Effector memory CD4-positive, alpha-beta T cell (primary cell): ENCODE data around the gene NFIB.

Source experiments
- DNase-seq, 3 donors: peaks; one replicate each; pipeline ENCODE4 v3.0.0-alpha.2; 2020
- H3K27ac ChIP-seq: 2 replicates; pipeline ENCODE4 v1.7.0; 2013; ENCODE audit warnings: mild to moderate bottlenecking, low read length, moderate library complexity; ENCODE audit not compliant: insufficient read depth, poor library complexity, severe bottlenecking
- H3K27me3 ChIP-seq: replicated peaks from 2 replicates; pipeline ENCODE4 v1.7.0; 2013; ENCODE audit warnings: mild to moderate bottlenecking, low read length; ENCODE audit not compliant: insufficient read depth, control insufficient read depth, poor library complexity, severe bottlenecking
- H3K36me3 ChIP-seq: 2 replicates; pipeline ENCODE4 v1.7.0; 2013; ENCODE audit warnings: mild to moderate bottlenecking, low read length, moderate library complexity; ENCODE audit not compliant: control insufficient read depth, insufficient read depth
- H3K4me1 ChIP-seq: 2 replicates; pipeline ENCODE4 v1.7.0; 2013; ENCODE audit warnings: low read length, mild to moderate bottlenecking; ENCODE audit not compliant: control insufficient read depth, insufficient read depth, poor library complexity, severe bottlenecking
- H3K4me3 ChIP-seq: 2 replicates; pipeline ENCODE4 v1.7.0; 2013; ENCODE audit warnings: low read length, low read depth, mild to moderate bottlenecking; ENCODE audit not compliant: insufficient read depth, poor library complexity, severe bottlenecking
- H3K9me3 ChIP-seq: 2 replicates; pipeline ENCODE4 v1.7.0; 2013; ENCODE audit warnings: mild to moderate bottlenecking, low read length, moderate library complexity; ENCODE audit not compliant: control insufficient read depth

The NFIB gene

GRCh38 chr9:14345354-14346230 lies 31.7 kb upstream of the NFIB start:
- H3K36me3 ChIP-seq, result no peaks in the 10 kb centered on the region
- H3K4me1 ChIP-seq, result no peaks in the 10 kb centered on the region
- no peak overlapping the region for H3K4me3 ChIP-seq
- H3K9me3 ChIP-seq, result no peaks in the 10 kb centered on the region
- DNase-seq, result no peak
- no peak overlapping the region for H3K27ac ChIP-seq
- peaks cover 39% of the 10 kb centered on the region for H3K27me3 ChIP-seq

GRCh38 chr9:14344941-14345353 lies 31.0 kb upstream of the NFIB start:
- Histone ChIP-seq H3K4me1 (no peaks in the 10 kb centered on the region), H3K36me3 (no peaks in the 10 kb centered on the region), H3K4me3 (no peak overlapping the region), H3K27ac (no peak overlapping the region), H3K27me3 (peaks cover 37% of the 10 kb centered on the region), H3K9me3 (no peaks in the 10 kb centered on the region)
- DNase-seq, result no peak

DNA sequence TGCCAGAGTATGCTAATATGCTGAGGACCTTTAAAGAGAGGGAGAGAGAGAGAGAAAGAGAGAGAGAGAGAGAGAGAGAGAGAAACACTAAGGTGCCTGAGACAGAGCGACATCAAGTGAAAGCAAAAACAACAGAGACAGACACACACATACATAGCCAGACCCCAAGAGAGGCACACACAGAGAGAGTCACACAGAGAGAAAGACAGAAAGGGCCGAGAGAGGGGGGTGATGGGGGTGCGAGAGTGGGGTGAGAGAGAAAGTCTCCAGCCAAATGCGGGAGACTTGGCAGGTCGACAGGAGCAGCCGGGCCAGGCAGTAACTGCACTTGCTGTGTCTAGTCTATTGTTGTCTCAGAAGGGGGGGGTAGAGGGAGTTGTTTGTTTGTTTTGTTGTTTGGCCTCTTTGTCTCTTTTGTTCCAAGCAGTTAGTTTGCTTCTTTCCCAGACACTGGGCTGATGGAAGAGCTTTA lies 30.1 kb upstream of the NFIB start:
- H3K9me3 ChIP-seq, result no peaks in the 10 kb centered on the region
- no peaks in the 10 kb centered on the region for H3K4me1 ChIP-seq
- no peak overlapping the region for H3K4me3 ChIP-seq
- DNase-seq, result no peak
- no peaks in the 10 kb centered on the region for H3K36me3 ChIP-seq
- H3K27ac ChIP-seq, result no peak overlapping the region
- peaks cover 33% of the 10 kb centered on the region for H3K27me3 ChIP-seq

GRCh38 chr9:14343261-14344031 lies 29.5 kb upstream of the NFIB start:
- Histone ChIP-seq H3K4me3 (no peak overlapping the region), H3K4me1 (no peaks in the 10 kb centered on the region), H3K27ac (no peak overlapping the region), H3K27me3 (peaks cover 33% of the 10 kb centered on the region), H3K36me3 (no peaks in the 10 kb centered on the region), H3K9me3 (no peaks in the 10 kb centered on the region)
- no peak for DNase-seq

DNA sequence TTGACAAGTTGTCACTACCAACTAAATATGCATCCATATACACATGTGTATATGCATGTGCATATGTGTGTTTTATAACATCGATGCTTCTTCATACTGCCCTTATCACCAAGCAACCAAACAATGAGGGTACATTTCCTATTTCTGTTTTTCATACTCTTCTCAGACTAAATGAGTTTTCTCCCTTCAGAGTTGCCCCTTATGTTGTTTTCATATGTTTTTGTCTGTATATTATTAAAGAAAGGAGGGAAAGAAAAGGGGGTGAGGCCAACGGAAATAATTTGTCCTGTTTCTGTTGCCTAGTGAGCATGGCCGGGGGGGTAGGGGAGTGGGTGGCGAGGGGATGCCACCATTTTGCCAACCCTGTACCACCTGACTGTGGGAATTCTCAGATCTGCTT lies 28.8 kb upstream of the NFIB start:
- peaks cover 33% of the 10 kb centered on the region for H3K27me3 ChIP-seq
- no peaks in the 10 kb centered on the region for H3K9me3 ChIP-seq
- H3K27ac ChIP-seq, result no peak overlapping the region
- H3K4me1 ChIP-seq, result no peaks in the 10 kb centered on the region
- DNase-seq, result no peak
- no peaks in the 10 kb centered on the region for H3K36me3 ChIP-seq
- H3K4me3 ChIP-seq, result no peak overlapping the region

GRCh38 chr9:14341437-14342122 lies 27.6 kb upstream of the NFIB start:
- DNase-seq, result no peak
- H3K27me3 ChIP-seq, result peaks cover 27% of the 10 kb centered on the region
- no peaks in the 10 kb centered on the region for H3K4me1 ChIP-seq

DNA sequence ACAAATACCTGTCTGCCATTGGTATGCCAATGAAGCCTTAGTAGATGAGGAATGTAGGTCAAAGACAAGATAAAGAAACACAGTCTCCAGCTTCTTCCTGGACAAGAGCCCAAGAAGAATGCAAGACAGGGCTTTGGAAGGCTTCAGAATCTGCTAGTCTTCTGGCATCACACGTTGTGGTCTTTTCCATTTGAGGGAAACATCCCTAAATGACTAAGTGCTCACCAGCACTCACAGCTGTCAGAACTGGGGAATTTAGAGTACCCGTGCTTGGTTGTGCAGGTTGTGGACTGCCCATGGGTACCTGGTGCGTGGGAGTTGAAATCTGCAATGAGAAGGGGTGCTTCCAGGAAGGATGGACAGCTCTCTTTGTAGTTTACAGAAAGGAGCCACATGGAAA lies 27.1 kb upstream of the NFIB start:
- no peaks in the 10 kb centered on the region for H3K9me3 ChIP-seq
- H3K27me3 ChIP-seq, result peaks cover 22% of the 10 kb centered on the region

More at GRCh38 chr9:14341437-14342122, 27.6 kb upstream of the NFIB start:
- Histone ChIP-seq H3K27ac (no peak overlapping the region), H3K9me3 (no peaks in the 10 kb centered on the region), H3K4me3 (no peak overlapping the region), H3K36me3 (no peaks in the 10 kb centered on the region)

DNA sequence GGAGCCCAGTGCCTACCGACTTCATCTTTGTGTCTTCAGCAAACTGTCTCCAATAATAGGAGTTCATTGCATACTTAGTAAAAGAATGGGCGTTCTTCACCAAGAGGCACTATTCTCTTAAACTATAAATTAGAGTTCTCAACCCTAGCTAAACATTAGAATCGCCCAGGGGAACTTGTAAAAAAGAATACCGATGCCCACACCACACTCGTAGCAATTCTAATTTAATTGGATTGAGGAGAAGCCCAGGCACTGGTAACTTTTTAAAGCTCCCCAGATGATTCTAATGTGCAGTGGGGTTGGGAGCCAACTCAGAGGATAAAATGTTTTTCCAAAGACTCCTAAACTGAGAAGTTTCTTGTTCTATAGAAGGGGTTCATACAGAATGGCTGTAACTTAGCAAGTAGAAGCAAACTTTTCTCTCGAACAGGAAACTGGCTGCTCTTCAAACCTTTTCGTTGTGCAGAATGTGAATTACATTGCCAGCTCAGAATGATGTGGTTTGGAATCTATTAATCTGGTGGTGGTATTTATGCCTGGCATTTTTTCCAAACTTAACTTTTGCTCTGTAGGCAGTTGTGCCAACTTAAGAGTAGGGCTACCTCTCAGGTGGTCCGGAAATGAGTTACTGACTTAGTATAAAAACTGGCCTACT lies 26.4 kb upstream of the NFIB start:
- Histone ChIP-seq H3K36me3 (no peaks in the 10 kb centered on the region), H3K4me3 (no peak overlapping the region), H3K4me1 (no peaks in the 10 kb centered on the region), H3K27ac (no peak overlapping the region), H3K27me3 (peaks cover 22% of the 10 kb centered on the region), H3K9me3 (no peaks in the 10 kb centered on the region)
- DNase-seq, result no peak

More for the DNA sequence above, 27.1 kb upstream of the NFIB start:
- Histone ChIP-seq H3K36me3 (no peaks in the 10 kb centered on the region), H3K27ac (no peak overlapping the region), H3K4me3 (no peak overlapping the region), H3K4me1 (no peaks in the 10 kb centered on the region)
- DNase-seq, result no peak

- H3K27me3 ChIP-seq, result peaks cover 16% of the 10 kb centered on the region
- no peak for DNase-seq
- no peaks in the 10 kb centered on the region for H3K4me1 ChIP-seq
- no peak overlapping the region for H3K4me3 ChIP-seq
- no peak overlapping the region for H3K27ac ChIP-seq
- no peaks in the 10 kb centered on the region for H3K9me3 ChIP-seq
- no peaks in the 10 kb centered on the region for H3K36me3 ChIP-seq
Measured at GRCh38 chr9:14339746-14340145, 25.8 kb upstream of the NFIB start.
